ENCODE measurements around the gene RNF214.

- TF ChIP-seq BACH2 (CRISPR knock-in tag; IDR thresholded peaks at IDR 0.05; ENCODE audit: borderline replicate concordance) (no peak), PATZ1 (CRISPR knock-in tag; IDR thresholded peaks at IDR 0.05; ENCODE audit: borderline replicate concordance) (no peak), ZNF565 (CRISPR knock-in tag; conservative IDR thresholded peaks at IDR 0.05; ENCODE audit: low read depth) (no peak), ISL1 (CRISPR knock-in tag; IDR thresholded peaks at IDR 0.05) (no peak), SNAI2 (CRISPR knock-in tag; IDR thresholded peaks at IDR 0.05) (no peak), ZFP30 (CRISPR knock-in tag; IDR thresholded peaks at IDR 0.05) (no peak)
These were observed 40.0 kb upstream of the RNF214 start for GRCh38 chr11:117192401-117192875.

All from SK-N-SH treated with all-trans-retinoic acid at 6 μM for 48 hours (cell line).